Measurements from ENCODE around the gene TMEM69. TPM values are rescaled to one million over a fixed set of nuclear protein-coding genes. Genes with fewer than 3 reads are reported as not detected.
"Not testable (repeated sequence)": the region's sequence is repeated elsewhere in the genome, so short reads cannot be mapped to it uniquely, and the experiment has no call there.

The TMEM69 gene
- total and polyA plus RNA-seq, 2 of the 8 experiments (the other 6 are each of a cell fraction or from before 2014, with no cell fraction given), result 39.0 to 123 TPM

DNA sequence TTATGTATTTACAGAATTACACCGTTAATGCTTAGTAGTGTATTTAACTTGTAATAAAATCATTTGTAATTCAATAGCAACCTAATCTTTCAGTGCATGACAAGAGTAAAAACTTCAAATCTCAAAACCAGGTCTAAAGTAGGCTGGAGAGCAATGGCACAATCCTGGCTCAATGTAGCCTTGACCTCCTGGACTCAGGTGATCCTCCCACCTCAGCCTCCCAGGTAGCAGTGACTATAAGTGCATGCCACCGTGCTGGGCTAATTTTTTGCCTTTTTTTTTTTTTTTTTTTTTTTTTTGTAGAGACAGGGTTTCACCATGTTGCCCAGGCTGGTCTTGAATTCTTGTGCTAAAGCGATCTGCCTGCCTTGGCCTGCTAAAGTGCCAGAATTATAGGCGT, 51.2 kb downstream of the TMEM69 start:
- Histone ChIP-seq H3K14ac (ENCODE audit: insufficient read length) (no peak overlapping the region), H3K79me1 (ENCODE audit: low read depth, low read length) (no peaks in the 10 kb centered on the region), H2AFZ (ENCODE audit: low read length) (no peak overlapping the region), H3K27ac (ENCODE audit: low read depth, low read length) (no peak overlapping the region), H3K36me3 (ENCODE audit: control insufficient read depth in 2 of 4, insufficient read depth in 4 of 4, low read length in 3 of 4) (peaks cover 0 to 5% (median 2%) of the 10 kb centered on the region in 4 experiments; a peak in 3 of 8 replicates), H4K20me1 (replicated peaks in 1 of 2; ENCODE audit: control insufficient read depth in 1 of 2, insufficient read depth in 2 of 2, low read length in 2 of 2) (no peaks in the 10 kb centered on the region), H2BK5ac (ENCODE audit: low read depth, low read length) (no peak overlapping the region), H3K23me2 (ENCODE audit: low read depth, low read length) (no peaks in the 10 kb centered on the region), H3K18ac (ENCODE audit: extremely low read depth, low read length) (no peak overlapping the region), H2BK12ac (ENCODE audit: low read depth, low read length) (no peak overlapping the region), H4K8ac (ENCODE audit: extremely low read depth, insufficient read depth, low read length) (no peak overlapping the region), H3K4me1 (replicated peaks in 1 of 4; ENCODE audit: control insufficient read depth in 3 of 4, insufficient read depth in 4 of 4, low read length in 3 of 4) (no peaks in the 10 kb centered on the region), H2AK5ac (ENCODE audit: low read depth, low read length) (no peak overlapping the region), H3K27me3 (replicated peaks in 1 of 4; ENCODE audit: control insufficient read depth in 3 of 4, extremely low read depth in 1 of 4, insufficient read depth in 3 of 4, low read length in 3 of 4) (no peaks in the 10 kb centered on the region), H3K4me2 (ENCODE audit: insufficient read depth in 1 of 2, low read depth in 2 of 2, low read length in 2 of 2) (no peak overlapping the region), H3K4me3 (ENCODE audit: extremely low read depth in 1 of 4, insufficient read depth in 2 of 4, low read depth in 3 of 4, low read length in 4 of 4) (no peak overlapping the region), H3K79me2 (ENCODE audit: control insufficient read depth in 1 of 2, insufficient read depth in 2 of 2, low read length in 2 of 2) (no peaks in the 10 kb centered on the region), H3K56ac (replicated peaks; ENCODE audit: insufficient read length, low read depth, low read length) (no peak overlapping the region), H3K9me3 (ENCODE audit: insufficient read depth in 2 of 2, low read depth in 1 of 2, low read length in 1 of 2) (peaks cover 0 to 3% of the 10 kb centered on the region in 2 experiments; a peak in 2 of 4 replicates), H4K5ac (ENCODE audit: insufficient read length, low read depth, low read length) (no peak overlapping the region), H3K23ac (ENCODE audit: insufficient read length) (no peak overlapping the region), H2BK20ac (ENCODE audit: low read length) (no peak overlapping the region), H2BK15ac (ENCODE audit: low read length) (no peak overlapping the region), H3K9ac (replicated peaks in 1 of 4; ENCODE audit: extremely low read depth in 1 of 4, low read depth in 3 of 4, low read length in 3 of 4) (no peak overlapping the region), H3K4ac (replicated peaks; ENCODE audit: insufficient read length, low read depth, low read length) (no peak overlapping the region), H4K91ac (replicated peaks; ENCODE audit: insufficient read length, low read length) (no peak overlapping the region), H2BK120ac (replicated peaks; ENCODE audit: low read depth, low read length) (no peak overlapping the region)
- WGBS, 2 experiments (ENCODE audit: extremely low coverage in 1 of 2, insufficient coverage in 1 of 2, insufficient read length in 1 of 2, insufficient replicate concordance in 2 of 2, low coverage in 1 of 2, low lambda C conversion rate in 2 of 2, missing lambda C conversion rate in 1 of 2), result 95% methylated on average over 4 of the region's 4 CpGs; no CpG with 5 or more reads in 1 of the 2 experiments
- FAIRE-seq, result no peak
- CTCF ChIA-PET (ENCODE audit: partially characterized antibody), result no interaction called here
- DNase-seq (ENCODE audit: low read depth in 1 of 2, low spot score in 2 of 2), result no peak
- POLR2A ChIA-PET (ENCODE audit: partially characterized antibody), result no interaction called here
- TF ChIP-seq BCL11A (IDR thresholded peaks at IDR 0.05; ENCODE audit: low read depth in 2 of 2, low read length in 2 of 2), result no peak

DNA sequence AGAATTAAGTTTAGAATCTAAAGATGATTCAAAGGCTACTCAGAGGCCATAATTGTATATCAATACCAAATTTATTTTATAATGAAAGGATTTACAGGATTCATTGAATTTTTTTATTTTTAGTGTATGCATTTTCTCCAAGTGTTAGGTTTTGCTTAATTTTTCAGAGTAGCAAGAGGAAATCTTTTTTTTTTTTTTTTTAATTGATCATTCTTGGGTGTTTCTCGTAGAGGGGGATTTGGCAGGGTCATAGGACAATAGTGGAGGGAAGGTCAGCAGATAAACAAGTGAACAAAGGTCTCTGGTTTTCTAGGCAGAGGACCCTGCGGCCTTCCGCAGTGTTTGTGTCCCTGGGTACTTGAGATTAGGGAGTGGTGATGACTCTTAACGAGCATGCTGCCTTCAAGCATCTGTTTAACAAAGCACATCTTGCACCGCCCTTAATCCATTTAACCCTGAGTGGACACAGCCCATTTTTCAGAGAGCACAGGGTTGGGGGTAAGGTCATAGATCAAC, 51.7 kb downstream of the TMEM69 start:
- H3K27ac ChIP-seq (ENCODE audit: low read depth, low read length); CTCF ChIA-PET (ENCODE audit: partially characterized antibody); H2BK20ac ChIP-seq (ENCODE audit: low read length); H3K9ac ChIP-seq (replicated peaks in 1 of 4; ENCODE audit: extremely low read depth in 1 of 4, low read depth in 3 of 4, low read length in 3 of 4); POLR2A ChIA-PET (ENCODE audit: partially characterized antibody); H3K14ac ChIP-seq (ENCODE audit: insufficient read length); H3K4me1 ChIP-seq (replicated peaks in 1 of 4; ENCODE audit: control insufficient read depth in 3 of 4, insufficient read depth in 4 of 4, low read length in 3 of 4); H3K23ac ChIP-seq (ENCODE audit: insufficient read length); H2BK12ac ChIP-seq (ENCODE audit: low read depth, low read length); H3K79me1 ChIP-seq (ENCODE audit: low read depth, low read length); H2BK5ac ChIP-seq (ENCODE audit: low read depth, low read length); H4K20me1 ChIP-seq (replicated peaks in 1 of 2; ENCODE audit: control insufficient read depth in 1 of 2, insufficient read depth in 2 of 2, low read length in 2 of 2); H2AK5ac ChIP-seq (ENCODE audit: low read depth, low read length); H3K4me2 ChIP-seq (ENCODE audit: insufficient read depth in 1 of 2, low read depth in 2 of 2, low read length in 2 of 2); H3K23me2 ChIP-seq (ENCODE audit: low read depth, low read length); H3K56ac ChIP-seq (replicated peaks; ENCODE audit: insufficient read length, low read depth, low read length); H4K8ac ChIP-seq (ENCODE audit: extremely low read depth, insufficient read depth, low read length); H3K4me3 ChIP-seq (ENCODE audit: extremely low read depth in 1 of 4, insufficient read depth in 2 of 4, low read depth in 3 of 4, low read length in 4 of 4); DNase-seq (ENCODE audit: low read depth in 1 of 2, low spot score in 2 of 2); H3K27me3 ChIP-seq (replicated peaks in 1 of 4; ENCODE audit: control insufficient read depth in 3 of 4, extremely low read depth in 1 of 4, insufficient read depth in 3 of 4, low read length in 3 of 4); H4K5ac ChIP-seq (ENCODE audit: insufficient read length, low read depth, low read length); H3K36me3 ChIP-seq (ENCODE audit: control insufficient read depth in 2 of 4, insufficient read depth in 4 of 4, low read length in 3 of 4); H2AFZ ChIP-seq (ENCODE audit: low read length); H3K18ac ChIP-seq (ENCODE audit: extremely low read depth, low read length); H4K91ac ChIP-seq (replicated peaks; ENCODE audit: insufficient read length, low read length); H3K4ac ChIP-seq (replicated peaks; ENCODE audit: insufficient read length, low read depth, low read length); H2BK15ac ChIP-seq (ENCODE audit: low read length); H2BK120ac ChIP-seq (replicated peaks; ENCODE audit: low read depth, low read length); H3K79me2 ChIP-seq (ENCODE audit: control insufficient read depth in 1 of 2, insufficient read depth in 2 of 2, low read length in 2 of 2); H3K9me3 ChIP-seq (ENCODE audit: insufficient read depth in 2 of 2, low read depth in 1 of 2, low read length in 1 of 2); FAIRE-seq: not testable (repeated sequence)
- WGBS, 2 experiments (ENCODE audit: extremely low coverage in 1 of 2, insufficient coverage in 1 of 2, insufficient read length in 1 of 2, insufficient replicate concordance in 2 of 2, low coverage in 1 of 2, low lambda C conversion rate in 2 of 2, missing lambda C conversion rate in 1 of 2), result 84% methylated on average over 4 of the region's 5 CpGs; no CpG with 5 or more reads in 1 of the 2 experiments
